Measurements from ENCODE around the gene MRPL42.
"Not testable (repeated sequence)": the region's sequence is repeated elsewhere in the genome, so short reads cannot be mapped to it uniquely, and the experiment has no call there.

The MRPL42 gene

GRCh38 chr12:93467351-93468007, at the start of gene MRPL42:
Gene MRPL42 (plus strand): TSS chr12:93467514. CDS start chr12:93469286, 1,772 bp downstream.
- DNase-seq = peak; percentile 78 to 91

GRCh38 chr12:93417967-93418480, 49.3 kb upstream of the MRPL42 start:
- no peak for DNase-seq

- peak; percentile 74 to 77 for DNase-seq
Measured at GRCh38 chr12:93419388-93420034, 47.8 kb upstream of the MRPL42 start.

GRCh38 chr12:93422050-93422449, 45.3 kb upstream of the MRPL42 start:
- DNase-seq = no peak

- no peak for DNase-seq
Measured at GRCh38 chr12:93425736-93426411, 41.4 kb upstream of the MRPL42 start.

- DNase-seq = no peak
Measured at GRCh38 chr12:93426412-93426805, 40.9 kb upstream of the MRPL42 start.

- no peak for DNase-seq
Measured at GRCh38 chr12:93427779-93428564, 39.3 kb upstream of the MRPL42 start.

GRCh38 chr12:93429448-93429847, 37.9 kb upstream of the MRPL42 start:
- DNase-seq = no peak

- no peak for DNase-seq
Measured at GRCh38 chr12:93429852-93430251, 37.5 kb upstream of the MRPL42 start.

- DNase-seq = no peak
Measured at GRCh38 chr12:93430280-93430679, 37.0 kb upstream of the MRPL42 start.

GRCh38 chr12:93432031-93432430, 35.3 kb upstream of the MRPL42 start:
- not testable (repeated sequence) for DNase-seq

- DNase-seq = no peak
Measured at GRCh38 chr12:93434256-93434865, 33.0 kb upstream of the MRPL42 start.

GRCh38 chr12:93438266-93439050, 28.9 kb upstream of the MRPL42 start:
- no peak for DNase-seq

- DNase-seq = peak in 1 of 2 experiments; percentile 9
Measured at GRCh38 chr12:93440043-93440835, 27.1 kb upstream of the MRPL42 start.

GRCh38 chr12:93441081-93441616, 26.2 kb upstream of the MRPL42 start:
- no peak for DNase-seq

- DNase-seq = peak; percentile 81 to 92
Measured at GRCh38 chr12:93441617-93442410, 25.5 kb upstream of the MRPL42 start, which contains the start of gene UBE2N. Gene UBE2N (minus strand): TSS chr12:93441947. CDS start chr12:93441884, 63 bp downstream.

GRCh38 chr12:93442411-93443340, 24.6 kb upstream of the MRPL42 start:
- DNase-seq = no peak

- no peak for DNase-seq
Measured at GRCh38 chr12:93443576-93443975, 23.7 kb upstream of the MRPL42 start.

All from AML-193 (cell line).